DND-41 (cell line): Measurements from ENCODE around the gene SYNGR3.

Experiments used
- CTCF ChIP-seq: IDR thresholded peaks from 2 replicates; pipeline ENCODE4 v1.5.1; 2012; ENCODE audit warnings: borderline replicate concordance, low read length, moderate library complexity, mild to moderate bottlenecking; ENCODE audit not compliant: poor library complexity, severe bottlenecking; ENCODE audit errors: extremely low read depth
- EZH2 ChIP-seq: IDR thresholded peaks from 3 replicates; pipeline ENCODE4 v1.6.1; 2012; ENCODE audit warnings: borderline replicate concordance, low read depth, mild to moderate bottlenecking, moderate library complexity, low read length, inconsistent platforms; ENCODE audit not compliant: severe bottlenecking

- no peak for TF ChIP-seq CTCF
- TF ChIP-seq EZH2, result no peak
Observed at GRCh38 chr16:1998360-1998835, 8.6 kb downstream of the SYNGR3 start.
